Dermis blood vessel endothelial cell (primary cell): Measurements from ENCODE around the gene ABCB6. TPM values are rescaled to one million over a fixed set of nuclear protein-coding genes. Genes with fewer than 3 reads are reported as not detected.

Experiments
- DNase-seq: peaks from one replicate; pipeline ENCODE4 v3.0.0; 2010
- total RNA-seq: library from RNA; depleted of rRNA; stranded (reverse); fragments of >200 nt; gene quantifications from 2 replicates; pipeline ENCODE4 v1.2.3, GENCODE V29; 2014

The ABCB6 gene
- total RNA-seq, 1 donor from 2014 or later: 31.8 TPM

GRCh38 chr2:219245148-219245898, 26.6 kb upstream of the ABCB6 start, which contains the start of the genes GLB1L and STK16:
Gene GLB1L (minus strand): TSS chr2:219245444. CDS start chr2:219243573, 1,871 bp downstream.
Gene STK16 (plus strand): TSS chr2:219245479. CDS start chr2:219246000, 521 bp downstream.
- DNase-seq: peak; percentile 97

GRCh38 chr2:219244789-219245147, 26.0 kb upstream of the ABCB6 start:
- DNase-seq: no peak

GRCh38 chr2:219243291-219243761, 24.6 kb upstream of the ABCB6 start:
- DNase-seq: peak; percentile 37

- DNase-seq: no peak
Measured at GRCh38 chr2:219234331-219234730, 15.6 kb upstream of the ABCB6 start.

- DNase-seq: peak; percentile 67
Measured at GRCh38 chr2:219230059-219230540, 11.3 kb upstream of the ABCB6 start.

- peak; percentile 99 for DNase-seq
Measured at GRCh38 chr2:219229305-219230058, 10.7 kb upstream of the ABCB6 start, which contains the start of the genes ANKZF1 and ATG9A. Gene ANKZF1 (plus strand): TSS chr2:219229806. CDS start chr2:219230258, 452 bp downstream. Gene ATG9A (minus strand): TSS chr2:219229636. CDS start chr2:219228024, 1,612 bp downstream.

GRCh38 chr2:219228911-219229304, 10.2 kb upstream of the ABCB6 start:
- no peak for DNase-seq

- DNase-seq: peak; percentile 21
Measured at GRCh38 chr2:219228041-219228910, 9.5 kb upstream of the ABCB6 start.

- DNase-seq: no peak
Measured at GRCh38 chr2:219225350-219225749, 6.6 kb upstream of the ABCB6 start.

- no peak for DNase-seq
Measured at GRCh38 chr2:219223831-219224610, 5.3 kb upstream of the ABCB6 start.

- no peak for DNase-seq
Measured at GRCh38 chr2:219221957-219222518, 3.3 kb upstream of the ABCB6 start.

GRCh38 chr2:219220652-219221402, 2.1 kb upstream of the ABCB6 start:
- no peak for DNase-seq

GRCh38 chr2:219219784-219220532, 1.2 kb upstream of the ABCB6 start:
- DNase-seq: no peak

GRCh38 chr2:219218217-219218731, 484 bp downstream of the ABCB6 start:
- peak; percentile 78 for DNase-seq

GRCh38 chr2:219216535-219216915, 2.2 kb downstream of the ABCB6 start:
- DNase-seq: no peak

- no peak for DNase-seq
Measured at GRCh38 chr2:219215871-219216534, 2.8 kb downstream of the ABCB6 start.

GRCh38 chr2:219214786-219215185, 4.0 kb downstream of the ABCB6 start:
- DNase-seq: no peak

GRCh38 chr2:219214141-219214540, 4.6 kb downstream of the ABCB6 start:
- DNase-seq: no peak
